ENCODE measurements around the gene PPIL4. TPM values are rescaled to one million over a fixed set of nuclear protein-coding genes. Genes with fewer than 3 reads are reported as not detected.

Gene PPIL4
- total and polyA plus RNA-seq, 2 of the 13 experiments (the other 11 are each of a cell fraction or from before 2014, with no cell fraction given): 5.5 to 46.0 TPM

GRCh38 chr6:149566410-149567193 is 20.8 kb upstream of the PPIL4 start (continued):
- TF ChIP-seq ZFP91 (CRISPR knock-in tag; IDR thresholded peaks at IDR 0.05; ENCODE audit: borderline replicate concordance) (peak; percentile 75; the same call in 1 of the 2 replicates), DNMT1 (CRISPR knock-in tag; IDR thresholded peaks at IDR 0.05) (no peak), FOXJ3 (CRISPR knock-in tag; IDR thresholded peaks at IDR 0.05; ENCODE audit: borderline replicate concordance) (no peak; the same call in 1 of the 2 replicates), ZZZ3 (CRISPR knock-in tag; IDR thresholded peaks at IDR 0.05; ENCODE audit: borderline replicate concordance) (no peak; the same call in 1 of the 2 replicates), PRPF4 (IDR thresholded peaks at IDR 0.05; ENCODE audit: low read depth, low read length, poor library complexity, severe bottlenecking) (no peak), NCOA2 (CRISPR knock-in tag; IDR thresholded peaks at IDR 0.05) (no peak; the same call in 1 of the 2 replicates), ZNF142 (CRISPR knock-in tag; IDR thresholded peaks at IDR 0.05) (no peak), PLSCR1 (CRISPR knock-in tag; IDR thresholded peaks at IDR 0.05; ENCODE audit: borderline replicate concordance) (no peak), TOE1 (CRISPR knock-in tag; IDR thresholded peaks at IDR 0.05) (no peak), MYC (CRISPR knock-in tag; IDR thresholded peaks at IDR 0.05; ENCODE audit: borderline replicate concordance) (peak; percentile 2; the same call in 1 of the 2 replicates), ZNF251 (CRISPR knock-in tag; IDR thresholded peaks at IDR 0.05) (no peak; the same call in 1 of the 2 replicates), ZBTB49 (CRISPR knock-in tag; IDR thresholded peaks at IDR 0.05; ENCODE audit: borderline replicate concordance) (no peak), ZNF460 (CRISPR knock-in tag; IDR thresholded peaks at IDR 0.05; ENCODE audit: borderline replicate concordance) (no peak), ZNF260 (CRISPR knock-in tag; IDR thresholded peaks at IDR 0.05; ENCODE audit: borderline replicate concordance, low read depth) (no peak), ZNF274 (CRISPR knock-in tag; IDR thresholded peaks at IDR 0.05) (peak; percentile 91), ZNF780A (CRISPR knock-in tag; IDR thresholded peaks at IDR 0.05) (no peak), ZBTB8A (CRISPR knock-in tag; IDR thresholded peaks at IDR 0.05; ENCODE audit: borderline replicate concordance, low read depth) (peak; percentile 77; the same call in 1 of the 2 replicates), NCOA1 (CRISPR knock-in tag; IDR thresholded peaks at IDR 0.05) (peak; percentile 88; the same call in 1 of the 2 replicates)
